Measurements from ENCODE around the gene RPRD1B.

Gene RPRD1B, protein sequence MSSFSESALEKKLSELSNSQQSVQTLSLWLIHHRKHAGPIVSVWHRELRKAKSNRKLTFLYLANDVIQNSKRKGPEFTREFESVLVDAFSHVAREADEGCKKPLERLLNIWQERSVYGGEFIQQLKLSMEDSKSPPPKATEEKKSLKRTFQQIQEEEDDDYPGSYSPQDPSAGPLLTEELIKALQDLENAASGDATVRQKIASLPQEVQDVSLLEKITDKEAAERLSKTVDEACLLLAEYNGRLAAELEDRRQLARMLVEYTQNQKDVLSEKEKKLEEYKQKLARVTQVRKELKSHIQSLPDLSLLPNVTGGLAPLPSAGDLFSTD

GRCh38 chr20:38033330-38034107 is at the start of gene RPRD1B, which contains the start of gene TTI1:
Gene RPRD1B (plus strand): TSS chr20:38033746. CDS start chr20:38033948, 202 bp downstream.
Gene TTI1 (minus strand): TSS chr20:38033456. CDS start chr20:38013816, 19,640 bp downstream.
- TF ChIP-seq, protein P1, sequence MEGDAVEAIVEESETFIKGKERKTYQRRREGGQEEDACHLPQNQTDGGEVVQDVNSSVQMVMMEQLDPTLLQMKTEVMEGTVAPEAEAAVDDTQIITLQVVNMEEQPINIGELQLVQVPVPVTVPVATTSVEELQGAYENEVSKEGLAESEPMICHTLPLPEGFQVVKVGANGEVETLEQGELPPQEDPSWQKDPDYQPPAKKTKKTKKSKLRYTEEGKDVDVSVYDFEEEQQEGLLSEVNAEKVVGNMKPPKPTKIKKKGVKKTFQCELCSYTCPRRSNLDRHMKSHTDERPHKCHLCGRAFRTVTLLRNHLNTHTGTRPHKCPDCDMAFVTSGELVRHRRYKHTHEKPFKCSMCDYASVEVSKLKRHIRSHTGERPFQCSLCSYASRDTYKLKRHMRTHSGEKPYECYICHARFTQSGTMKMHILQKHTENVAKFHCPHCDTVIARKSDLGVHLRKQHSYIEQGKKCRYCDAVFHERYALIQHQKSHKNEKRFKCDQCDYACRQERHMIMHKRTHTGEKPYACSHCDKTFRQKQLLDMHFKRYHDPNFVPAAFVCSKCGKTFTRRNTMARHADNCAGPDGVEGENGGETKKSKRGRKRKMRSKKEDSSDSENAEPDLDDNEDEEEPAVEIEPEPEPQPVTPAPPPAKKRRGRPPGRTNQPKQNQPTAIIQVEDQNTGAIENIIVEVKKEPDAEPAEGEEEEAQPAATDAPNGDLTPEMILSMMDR (IDR thresholded peaks at IDR 0.05; ENCODE audit: control insufficient read depth, insufficient read depth, low read depth, low read length, missing control alignments): no peak
- DNase-seq (ENCODE audit: low read depth): peak; percentile 29
- peak within 1 kb of the TSS; percentile 87 for H3K4me3 ChIP-seq (ENCODE audit: control insufficient read depth, low read depth, low read length)

DNA sequence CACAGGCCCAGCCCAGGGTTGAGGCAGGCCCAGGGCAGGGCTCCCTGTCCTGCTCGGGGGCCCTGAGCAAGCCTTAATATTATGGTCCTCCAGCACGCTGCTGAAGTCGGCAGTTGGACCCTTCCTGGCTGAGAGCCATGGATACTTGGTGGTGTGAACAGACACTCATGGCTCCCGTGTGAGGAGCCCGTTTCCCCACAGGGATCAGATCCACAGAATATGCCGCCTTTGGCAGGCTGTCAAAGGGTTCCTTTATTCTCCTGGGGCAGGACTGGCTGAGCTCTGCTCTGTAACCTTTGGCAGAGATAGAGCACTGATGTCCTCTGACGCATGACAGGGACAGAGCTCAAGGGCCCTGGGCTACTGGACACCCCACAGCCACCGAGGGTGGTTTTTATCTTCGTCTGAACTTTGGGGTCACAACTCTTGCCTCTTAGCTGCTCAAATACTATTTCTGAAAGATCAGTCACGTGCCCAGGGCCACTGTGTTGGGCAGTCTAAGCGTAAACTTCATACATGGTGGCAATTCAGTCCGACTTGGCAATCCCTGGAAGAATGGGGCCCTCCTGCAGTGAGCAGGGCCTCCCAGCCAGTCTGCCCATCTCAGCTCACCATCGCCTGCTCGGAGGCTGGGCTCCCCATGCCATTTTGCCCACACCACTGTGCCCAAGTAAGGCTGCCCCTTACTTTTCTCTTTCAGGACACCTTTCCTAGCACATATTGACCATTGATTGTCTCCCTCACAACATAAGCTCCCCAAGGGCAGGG is 49.3 kb upstream of the RPRD1B start:
- TF ChIP-seq, protein P1 (IDR thresholded peaks at IDR 0.05; ENCODE audit: control insufficient read depth, insufficient read depth, low read depth, low read length, missing control alignments): no peak
- no peak overlapping the region for H3K4me3 ChIP-seq (ENCODE audit: control insufficient read depth, low read depth, low read length)
- no peak for DNase-seq (ENCODE audit: low read depth)

GRCh38 chr20:37986044-37986858 is 47.3 kb upstream of the RPRD1B start:
- TF ChIP-seq, protein P1 (IDR thresholded peaks at IDR 0.05; ENCODE audit: control insufficient read depth, insufficient read depth, low read depth, low read length, missing control alignments): no peak

DNA sequence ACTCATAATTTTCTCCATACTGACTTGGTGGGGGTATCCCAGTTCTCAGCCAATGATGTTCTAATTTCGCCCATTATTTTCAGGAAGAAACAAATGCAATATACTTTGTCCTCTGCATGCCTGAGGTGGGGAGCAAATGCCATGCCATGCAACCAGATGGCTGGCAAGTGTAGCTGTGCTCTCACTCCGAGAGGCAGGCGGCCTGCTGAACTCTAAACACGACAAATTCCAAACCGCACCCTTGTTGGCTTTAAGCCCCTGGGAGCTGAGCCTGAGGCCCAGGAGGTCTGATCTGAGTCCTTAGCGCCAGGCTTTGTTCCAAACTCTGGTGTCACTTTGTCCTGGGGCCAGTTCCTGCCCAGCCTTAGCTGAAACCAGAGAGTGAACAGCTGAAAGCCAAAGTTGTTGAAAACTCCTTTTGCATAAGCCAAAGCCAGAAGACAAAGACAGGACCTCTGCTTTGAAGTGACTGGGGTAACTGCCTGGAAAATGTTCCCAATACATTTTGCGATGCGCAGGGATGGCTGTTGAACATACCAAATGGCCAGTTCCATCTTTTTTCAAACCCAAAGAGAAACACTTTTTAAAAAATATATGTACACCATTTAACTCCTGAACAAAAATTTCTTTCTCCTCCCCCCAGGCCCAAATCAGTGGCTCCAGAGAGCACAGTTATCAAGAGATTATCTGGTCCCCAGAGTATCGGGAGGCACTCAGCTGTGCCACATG is 46.5 kb upstream of the RPRD1B start:
- H3K4me3 ChIP-seq (ENCODE audit: control insufficient read depth, low read depth, low read length): no peak overlapping the region
- TF ChIP-seq, protein P1 (IDR thresholded peaks at IDR 0.05; ENCODE audit: control insufficient read depth, insufficient read depth, low read depth, low read length, missing control alignments): no peak
- no peak for DNase-seq (ENCODE audit: low read depth)

More at GRCh38 chr20:37986044-37986858, 47.3 kb upstream of the RPRD1B start:
- H3K4me3 ChIP-seq (ENCODE audit: control insufficient read depth, low read depth, low read length): no peak overlapping the region
- no peak for DNase-seq (ENCODE audit: low read depth)

DNA sequence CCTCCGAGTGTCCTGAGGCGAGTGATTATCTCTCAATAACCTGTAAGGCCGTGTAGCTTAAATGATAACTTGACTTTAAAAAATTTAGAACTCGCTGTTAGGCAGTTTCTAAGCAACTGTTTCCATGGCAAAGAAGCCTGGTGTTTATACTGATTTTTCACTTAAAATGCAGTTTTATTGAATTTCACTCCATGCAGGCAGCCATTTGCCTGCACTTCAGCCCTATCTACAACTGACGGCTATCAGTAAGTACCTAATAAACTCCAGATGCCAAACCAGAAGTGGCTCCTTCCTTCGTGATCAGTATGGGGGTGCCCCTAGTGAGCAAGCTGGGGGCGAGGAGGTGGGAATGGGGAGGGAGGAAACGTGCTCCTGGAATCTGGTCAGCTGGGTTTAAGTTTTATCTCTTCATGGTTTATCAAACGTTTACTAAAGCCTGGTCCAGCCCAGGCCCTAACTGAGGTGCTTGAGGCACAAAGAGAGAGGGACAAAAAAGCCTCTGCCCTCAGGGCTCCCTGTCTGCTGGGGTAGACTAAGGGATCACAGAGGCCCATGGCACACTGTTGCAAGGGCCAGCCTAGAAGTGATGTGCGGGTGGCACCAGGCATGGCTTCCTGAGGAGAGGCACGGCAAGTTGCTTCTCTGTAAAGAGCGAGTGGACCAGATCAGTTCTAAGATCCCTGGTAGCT is 45.8 kb upstream of the RPRD1B start:
- H3K4me3 ChIP-seq (ENCODE audit: control insufficient read depth, low read depth, low read length): no peak overlapping the region
- TF ChIP-seq, protein P1 (IDR thresholded peaks at IDR 0.05; ENCODE audit: control insufficient read depth, insufficient read depth, low read depth, low read length, missing control alignments): no peak
- DNase-seq (ENCODE audit: low read depth): no peak

All from AG09309 (cell line).